ENCODE data around the gene PRKCA.
A peak's percentile ranks its signal among the peaks of the same experiment; 100 is the strongest.
"Not testable (repeated sequence)": the region's sequence is repeated elsewhere in the genome, so short reads cannot be mapped to it uniquely, and the experiment has no call there.

Gene PRKCA

DNA sequence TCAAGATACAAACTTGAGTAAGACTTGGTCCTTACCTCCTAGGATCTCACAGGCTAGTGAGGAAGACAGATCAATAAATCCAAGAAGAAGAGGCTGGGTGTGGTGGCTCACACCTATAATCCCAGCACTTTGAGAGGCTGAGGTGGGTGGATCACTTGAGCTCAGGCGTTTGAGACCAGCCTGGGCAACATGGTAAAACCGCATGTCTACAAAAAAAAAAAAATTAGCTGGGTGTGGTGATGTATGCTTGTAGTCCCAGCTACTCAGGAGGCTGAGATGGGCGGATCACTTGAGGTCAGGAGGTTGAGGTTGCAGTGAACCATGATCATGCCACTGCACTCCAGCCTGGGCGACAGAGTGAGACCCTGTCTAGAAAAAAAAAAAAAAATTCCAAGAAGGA lies 423.0 kb downstream of the PRKCA start:
- not testable (repeated sequence) for ATAC-seq; H3K27me3 Mint-ChIP-seq; DNase-seq; H3K4me3 Mint-ChIP-seq; H3K4me1 Mint-ChIP-seq; H3K36me3 Mint-ChIP-seq (ENCODE audit: low read depth); H3K9me3 Mint-ChIP-seq; H3K27ac Mint-ChIP-seq

DNA sequence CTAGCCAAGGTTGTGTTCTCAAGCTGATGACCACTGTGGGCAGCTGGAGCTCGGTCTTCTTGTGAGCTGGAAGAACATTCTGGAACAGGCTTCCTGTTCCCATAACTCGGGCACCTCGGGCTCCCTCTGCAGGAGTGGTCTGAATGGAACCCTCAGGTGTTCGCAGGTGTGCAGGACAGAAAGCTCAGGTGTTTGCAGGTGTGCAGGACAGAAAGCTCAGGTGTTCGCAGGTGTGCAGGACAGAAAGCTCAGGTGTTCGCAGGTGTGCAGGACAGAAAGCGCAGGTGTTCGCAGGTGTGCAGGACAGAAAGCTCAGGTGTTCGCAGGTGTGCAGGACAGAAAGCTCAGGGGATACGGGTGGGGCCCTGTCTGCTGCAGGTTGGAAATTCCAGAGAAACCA lies 423.5 kb downstream of the PRKCA start:
- H3K36me3 Mint-ChIP-seq (ENCODE audit: low read depth): peaks cover 3% of the 10 kb centered on the region
- peak overlapping the region; percentile 31 for H3K27ac Mint-ChIP-seq
- H3K4me3 Mint-ChIP-seq: no peak overlapping the region
- ATAC-seq (no peak), DNase-seq (no peak)
- peaks cover 6% of the 10 kb centered on the region for H3K4me1 Mint-ChIP-seq
- H3K27me3 Mint-ChIP-seq: no peaks in the 10 kb centered on the region
- no peaks in the 10 kb centered on the region for H3K9me3 Mint-ChIP-seq

DNA sequence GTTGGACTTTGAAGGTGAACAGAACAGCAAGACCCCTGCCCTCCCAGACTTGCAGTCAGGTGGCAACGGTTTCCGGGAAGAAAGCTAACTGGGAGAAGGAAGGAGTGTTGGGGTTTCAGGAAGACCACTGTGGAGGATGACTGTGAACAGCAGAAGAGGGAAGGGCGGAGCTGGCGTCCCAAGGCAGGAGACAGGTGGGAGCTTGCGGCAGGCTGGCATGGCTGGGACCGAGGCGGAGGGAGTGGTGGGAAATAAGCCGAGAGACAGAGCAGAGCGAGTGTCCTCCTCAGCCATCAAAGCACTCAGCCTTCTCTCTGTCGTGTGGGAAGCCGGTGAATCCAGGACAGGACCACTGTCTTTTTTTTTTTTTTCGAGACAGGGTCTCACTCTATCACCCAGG lies 424.0 kb downstream of the PRKCA start:
- no peaks in the 10 kb centered on the region for H3K9me3 Mint-ChIP-seq
- H3K27ac Mint-ChIP-seq: peak overlapping the region; percentile 31
- peaks cover 3% of the 10 kb centered on the region for H3K36me3 Mint-ChIP-seq (ENCODE audit: low read depth)
- ATAC-seq (no peak), DNase-seq (no peak)
- H3K27me3 Mint-ChIP-seq: no peaks in the 10 kb centered on the region
- H3K4me1 Mint-ChIP-seq: peaks cover 6% of the 10 kb centered on the region
- no peak overlapping the region for H3K4me3 Mint-ChIP-seq

DNA sequence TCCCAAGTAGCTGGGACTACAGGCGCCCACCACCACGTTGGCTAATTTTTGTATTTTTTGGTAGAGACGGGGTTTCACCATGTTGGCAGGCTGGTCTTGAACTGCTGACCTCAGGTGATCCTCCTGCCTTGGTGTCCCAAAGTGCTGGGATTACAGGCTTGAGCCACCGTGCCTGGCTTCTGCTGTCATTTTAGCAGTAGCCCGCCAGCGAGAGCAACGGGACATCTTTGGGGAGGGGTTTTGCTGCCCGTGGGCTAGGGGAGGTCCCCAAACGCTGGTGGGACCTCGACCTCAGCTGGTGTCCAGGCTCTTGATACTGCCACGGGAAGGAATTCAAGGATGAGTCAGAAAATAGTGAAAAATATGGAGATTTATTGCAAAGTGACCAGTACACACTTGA lies 424.4 kb downstream of the PRKCA start:
- peaks cover 6% of the 10 kb centered on the region for H3K4me1 Mint-ChIP-seq
- ATAC-seq: no peak
- H3K27me3 Mint-ChIP-seq: no peaks in the 10 kb centered on the region
- no peak for DNase-seq
- no peak overlapping the region for H3K4me3 Mint-ChIP-seq
- H3K9me3 Mint-ChIP-seq: no peaks in the 10 kb centered on the region
- H3K36me3 Mint-ChIP-seq (ENCODE audit: low read depth): peaks cover 3% of the 10 kb centered on the region
- peak overlapping the region; percentile 64 for H3K27ac Mint-ChIP-seq

DNA sequence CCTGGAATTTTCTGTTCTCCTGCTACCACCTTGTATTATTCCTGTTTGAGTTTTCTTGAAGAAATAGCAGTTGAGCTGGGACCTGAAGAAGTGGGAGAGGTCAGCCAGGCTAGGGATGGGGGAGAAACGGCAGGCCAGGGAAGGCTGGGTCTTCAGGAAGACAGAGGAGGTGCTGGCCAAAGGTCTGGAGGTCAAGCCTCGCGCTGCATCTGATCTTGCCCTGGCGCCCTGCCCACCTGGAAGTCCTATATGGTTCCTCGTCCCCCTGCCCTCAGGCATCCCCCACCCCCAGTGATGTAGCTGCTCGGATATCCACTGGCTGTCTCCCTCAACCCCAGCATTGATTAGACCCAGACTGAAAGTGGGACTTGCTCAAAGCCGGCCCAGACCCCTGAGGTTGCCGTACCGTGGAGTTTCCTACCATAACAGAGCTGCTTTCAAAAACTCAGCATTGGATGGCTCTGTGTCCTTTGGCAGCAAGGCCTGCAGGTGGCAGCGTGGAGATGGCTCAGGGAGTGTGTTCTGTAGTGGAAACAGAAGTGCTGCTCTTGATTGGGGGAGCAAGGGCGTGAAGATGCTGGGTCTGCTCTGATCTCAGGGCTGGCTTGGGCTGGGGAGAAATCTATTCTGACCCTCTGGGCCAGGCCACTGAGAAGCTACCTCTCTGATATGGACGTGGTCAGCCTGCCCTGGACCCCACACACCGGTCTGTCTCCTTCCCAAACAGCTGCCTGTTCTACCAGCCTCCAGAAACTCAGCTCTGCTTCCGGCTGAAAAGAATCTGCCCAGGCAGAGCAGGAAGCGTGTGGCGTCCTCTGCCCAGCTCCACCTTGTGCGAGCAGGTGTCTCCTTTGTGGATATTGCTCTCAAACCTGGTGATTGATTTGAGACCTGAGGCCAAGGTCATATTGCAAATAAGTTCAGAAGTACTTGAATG lies 425.5 kb downstream of the PRKCA start:
- Mint-ChIP-seq H3K36me3 (ENCODE audit: low read depth) (peaks cover 6% of the 10 kb centered on the region), H3K27me3 (no peaks in the 10 kb centered on the region), H3K9me3 (no peaks in the 10 kb centered on the region), H3K27ac (peak overlapping the region; percentile 64), H3K4me1 (peaks cover 10% of the 10 kb centered on the region), H3K4me3 (no peak overlapping the region)
- ATAC-seq (no peak), DNase-seq (peak; percentile 42)

DNA sequence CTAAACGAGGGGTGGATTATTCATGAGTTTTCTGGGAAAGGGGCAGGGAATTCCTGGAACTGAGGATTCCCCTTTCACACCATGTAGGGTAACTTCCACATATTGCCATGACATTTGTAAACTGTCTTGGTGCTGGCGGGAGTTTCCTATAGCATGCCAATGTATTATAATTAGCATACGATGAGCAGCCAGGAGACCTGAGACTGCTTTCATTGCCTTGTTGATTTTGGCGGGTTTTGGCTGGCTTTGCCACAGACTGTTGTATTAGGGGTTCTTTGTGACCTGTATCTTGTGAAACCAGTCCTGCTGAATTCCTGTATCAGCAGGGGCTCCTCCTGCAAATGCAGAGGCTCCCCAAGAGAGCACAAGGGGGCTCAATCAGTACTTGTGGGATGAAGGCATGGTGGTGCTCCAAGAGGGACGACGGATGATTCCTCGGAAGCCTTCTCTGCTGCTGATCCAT lies 428.1 kb downstream of the PRKCA start:
- Mint-ChIP-seq H3K36me3 (ENCODE audit: low read depth) (peaks cover 24% of the 10 kb centered on the region), H3K27ac (no peak overlapping the region), H3K9me3 (no peaks in the 10 kb centered on the region), H3K4me1 (peaks cover 10% of the 10 kb centered on the region), H3K4me3 (no peak overlapping the region), H3K27me3 (no peaks in the 10 kb centered on the region)
- ATAC-seq (no peak), DNase-seq (no peak)

DNA sequence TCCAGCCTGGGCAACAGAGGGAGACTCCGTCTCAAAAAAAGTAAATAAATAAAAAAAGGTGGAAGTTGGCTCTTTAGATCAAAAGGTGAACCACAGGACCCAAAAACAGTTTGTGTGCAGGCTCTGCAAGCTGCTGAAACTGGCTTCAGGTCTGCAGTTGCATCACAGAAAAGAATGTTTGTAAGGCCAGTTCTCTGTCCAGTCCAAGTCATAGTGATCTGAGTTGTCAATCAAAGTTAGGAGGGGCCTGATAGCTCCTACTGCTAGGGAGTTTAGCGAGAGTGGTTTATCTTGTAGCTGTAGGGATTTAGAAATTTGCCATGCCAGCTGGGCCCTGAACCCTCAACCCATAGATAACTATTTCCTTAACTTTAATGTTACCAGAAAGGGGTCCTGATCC lies 431.3 kb downstream of the PRKCA start:
- no peak for ATAC-seq
- H3K4me1 Mint-ChIP-seq: peaks cover 8% of the 10 kb centered on the region
- no peak overlapping the region for H3K4me3 Mint-ChIP-seq
- H3K36me3 Mint-ChIP-seq (ENCODE audit: low read depth): peaks cover 33% of the 10 kb centered on the region
- no peaks in the 10 kb centered on the region for H3K9me3 Mint-ChIP-seq
- DNase-seq: no peak
- no peak overlapping the region for H3K27ac Mint-ChIP-seq
- no peaks in the 10 kb centered on the region for H3K27me3 Mint-ChIP-seq

DNA sequence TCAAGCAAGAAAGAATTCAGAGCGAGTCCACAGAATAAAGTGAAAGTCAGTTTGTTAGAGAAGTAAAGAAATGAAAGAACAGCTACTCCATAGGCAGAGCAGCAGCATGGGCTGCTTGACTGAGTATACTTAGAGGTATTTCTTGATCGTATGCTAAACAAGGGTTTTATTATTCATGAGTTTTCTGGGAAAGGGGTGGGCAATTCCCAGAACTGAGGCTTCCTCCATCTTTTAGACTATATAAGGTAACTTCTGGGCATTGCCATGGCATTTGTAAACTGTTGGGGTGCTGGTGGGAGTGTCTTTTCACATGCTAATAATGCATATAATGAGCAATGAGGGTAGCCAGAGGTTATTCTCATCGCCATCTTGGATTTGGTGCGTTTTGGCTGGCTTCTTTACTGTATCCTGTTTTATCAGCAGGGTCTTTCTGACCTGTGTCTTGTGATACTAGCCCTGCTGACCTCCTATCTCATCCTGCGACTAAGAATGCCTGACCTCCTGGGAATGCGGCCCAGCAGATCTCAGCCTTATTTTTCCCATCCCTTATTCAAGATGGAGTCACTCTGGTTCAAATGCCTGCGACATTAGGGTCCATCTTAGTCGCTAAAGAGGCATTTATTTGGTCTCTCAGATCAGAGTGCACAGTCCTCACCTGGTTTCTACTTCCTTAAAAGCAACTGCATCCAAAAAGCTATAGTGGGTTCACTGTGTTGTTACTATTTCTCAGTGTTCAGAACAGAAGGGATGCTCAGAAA lies 432.0 kb downstream of the PRKCA start:
- H3K27me3 Mint-ChIP-seq: no peaks in the 10 kb centered on the region
- ATAC-seq: no peak
- DNase-seq: no peak
- peaks cover 8% of the 10 kb centered on the region for H3K4me1 Mint-ChIP-seq
- peaks cover 33% of the 10 kb centered on the region for H3K36me3 Mint-ChIP-seq (ENCODE audit: low read depth)
- H3K27ac Mint-ChIP-seq: no peak overlapping the region
- no peak overlapping the region for H3K4me3 Mint-ChIP-seq
- no peaks in the 10 kb centered on the region for H3K9me3 Mint-ChIP-seq

DNA sequence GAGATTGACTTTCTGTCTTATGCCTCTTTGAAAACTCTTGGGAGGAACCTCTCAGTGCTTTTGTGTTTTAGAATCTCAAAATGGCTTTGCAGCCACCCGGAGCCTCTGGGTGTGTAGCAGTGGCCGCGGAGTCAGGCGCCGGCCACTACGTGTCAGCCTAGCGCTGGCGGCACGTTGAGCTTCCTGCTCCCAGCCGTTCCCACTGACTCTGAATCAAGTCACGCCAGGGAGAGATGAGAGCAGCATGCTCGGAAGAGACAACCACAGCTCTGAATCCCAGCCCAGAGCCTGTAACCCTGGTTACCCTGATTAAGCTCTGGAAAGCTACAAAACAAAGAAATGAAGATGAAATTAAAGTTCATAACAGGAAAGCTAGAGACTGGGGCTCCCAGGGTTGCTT lies 435.1 kb downstream of the PRKCA start:
- ATAC-seq (no peak), DNase-seq (no peak)
- Mint-ChIP-seq H3K36me3 (ENCODE audit: low read depth) (peaks cover 38% of the 10 kb centered on the region), H3K4me3 (no peak overlapping the region), H3K4me1 (peaks cover under 1% of the 10 kb centered on the region), H3K9me3 (no peaks in the 10 kb centered on the region), H3K27ac (no peak overlapping the region), H3K27me3 (no peaks in the 10 kb centered on the region)

DNA sequence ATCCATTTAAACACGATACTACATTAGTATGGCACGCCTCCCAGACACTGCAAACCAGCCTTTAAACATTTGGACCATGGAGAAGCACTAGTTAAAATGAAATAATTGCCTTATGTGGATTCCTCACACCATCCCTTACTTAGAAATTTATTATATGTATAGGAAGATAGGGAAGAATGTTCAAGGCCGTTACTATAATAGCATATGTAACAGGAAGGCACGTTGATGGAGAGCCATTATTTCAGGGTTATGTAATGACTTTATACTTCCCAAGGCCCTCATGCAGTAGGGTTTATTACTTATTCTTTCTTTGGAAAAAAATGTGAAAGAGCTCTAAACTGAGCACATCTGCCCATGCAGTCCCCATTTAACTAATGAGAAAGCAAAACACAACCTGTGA lies 435.9 kb downstream of the PRKCA start:
- H3K4me1 Mint-ChIP-seq: peaks cover 2% of the 10 kb centered on the region
- DNase-seq (no peak), ATAC-seq (no peak)
- no peak overlapping the region for H3K27ac Mint-ChIP-seq
- peaks cover 41% of the 10 kb centered on the region for H3K36me3 Mint-ChIP-seq (ENCODE audit: low read depth)
- H3K4me3 Mint-ChIP-seq: no peak overlapping the region
- H3K9me3 Mint-ChIP-seq: no peaks in the 10 kb centered on the region
- H3K27me3 Mint-ChIP-seq: no peaks in the 10 kb centered on the region

DNA sequence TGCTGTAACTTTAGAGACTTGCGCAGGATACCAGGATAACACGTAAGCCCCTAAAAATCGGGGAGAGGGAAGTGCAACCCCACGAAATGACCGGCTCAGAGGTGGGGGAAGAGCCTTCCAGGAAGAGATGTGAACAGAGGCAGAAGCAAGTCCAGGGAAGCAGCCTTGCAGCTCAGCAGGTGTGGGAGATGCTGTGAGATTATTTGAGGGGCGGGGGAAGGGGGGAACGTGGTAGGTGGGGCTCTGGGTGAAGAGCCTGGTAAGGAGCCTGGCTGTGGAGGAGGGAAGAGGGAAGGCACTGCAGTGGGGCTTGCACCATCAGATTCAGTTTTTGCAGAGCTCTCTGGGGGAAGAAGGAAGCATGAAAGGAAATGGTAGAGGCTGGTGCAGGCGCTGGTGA lies 437.1 kb downstream of the PRKCA start:
- Mint-ChIP-seq H3K36me3 (ENCODE audit: low read depth) (peaks cover 40% of the 10 kb centered on the region), H3K4me1 (peaks cover 2% of the 10 kb centered on the region), H3K27ac (peak overlapping the region; percentile 3), H3K27me3 (no peaks in the 10 kb centered on the region), H3K9me3 (no peaks in the 10 kb centered on the region), H3K4me3 (no peak overlapping the region)
- ATAC-seq (no peak), DNase-seq (no peak)

DNA sequence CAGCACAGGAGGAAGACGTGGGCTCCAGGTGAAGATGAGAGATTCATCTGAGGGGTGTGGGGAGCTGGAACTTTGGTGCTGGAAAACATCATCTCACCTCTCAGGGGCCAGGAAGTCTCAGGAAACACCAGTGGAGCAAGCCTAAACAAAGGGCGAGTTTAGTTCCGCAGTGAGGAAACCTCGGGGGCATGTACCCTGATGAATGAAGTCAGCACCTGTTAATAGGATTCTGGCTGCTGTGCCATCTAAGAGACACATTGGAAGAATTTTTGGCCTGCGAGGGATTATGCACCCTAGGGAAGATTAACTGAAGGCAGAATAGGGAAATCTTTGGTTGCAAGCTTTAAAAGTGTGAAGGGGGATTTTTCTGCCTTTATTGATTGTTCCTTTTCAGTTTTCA lies 437.8 kb downstream of the PRKCA start:
- no peaks in the 10 kb centered on the region for H3K9me3 Mint-ChIP-seq
- H3K4me3 Mint-ChIP-seq: no peak overlapping the region
- H3K27me3 Mint-ChIP-seq: no peaks in the 10 kb centered on the region
- H3K4me1 Mint-ChIP-seq: peaks cover 2% of the 10 kb centered on the region
- ATAC-seq: no peak
- DNase-seq: no peak
- no peak overlapping the region for H3K27ac Mint-ChIP-seq
- peaks cover 36% of the 10 kb centered on the region for H3K36me3 Mint-ChIP-seq (ENCODE audit: low read depth)

DNA sequence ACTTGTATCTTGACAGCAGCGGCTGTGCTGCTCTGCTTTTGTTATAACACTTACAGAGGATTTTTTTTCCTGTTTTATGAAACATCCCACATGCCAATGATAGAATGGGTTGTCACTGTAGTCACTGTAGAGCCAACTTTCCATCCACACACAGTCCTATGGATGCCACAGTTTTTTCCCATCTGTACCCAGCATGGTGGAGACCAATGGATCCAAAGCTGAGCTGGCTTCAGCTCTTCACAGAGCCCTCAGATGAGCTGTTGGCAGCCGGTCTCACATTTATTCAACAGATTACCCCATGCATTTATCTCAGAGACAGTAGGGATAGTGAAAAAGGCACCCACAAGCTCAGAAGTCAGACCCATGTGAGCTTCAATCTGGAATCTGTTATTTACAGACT lies 441.1 kb downstream of the PRKCA start:
- no peak for ATAC-seq
- Mint-ChIP-seq H3K36me3 (ENCODE audit: low read depth) (peaks cover 32% of the 10 kb centered on the region), H3K27me3 (no peaks in the 10 kb centered on the region), H3K27ac (no peak overlapping the region), H3K9me3 (no peaks in the 10 kb centered on the region), H3K4me3 (no peak overlapping the region), H3K4me1 (peaks cover 2% of the 10 kb centered on the region)
- no peak for DNase-seq

DNA sequence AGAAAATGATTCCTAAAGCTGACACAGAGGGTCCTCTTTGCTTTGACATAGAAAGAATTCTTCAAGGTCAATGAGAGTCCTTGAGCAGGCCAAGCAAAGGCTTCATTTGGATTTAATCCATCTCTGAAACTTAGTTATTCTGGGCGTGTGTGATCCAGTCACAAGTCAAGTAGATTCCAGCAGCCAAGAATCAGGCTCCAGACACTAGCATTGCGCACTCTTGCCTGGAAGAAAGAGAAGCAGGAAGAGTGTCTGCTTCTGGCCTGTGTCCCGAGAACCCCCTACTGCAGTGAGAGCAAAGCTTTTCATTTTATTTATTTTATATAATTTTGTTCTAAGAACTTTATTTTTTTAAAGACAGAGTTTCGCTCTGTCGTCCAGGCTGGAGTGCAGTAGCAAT lies 444.3 kb downstream of the PRKCA start:
- no peak for DNase-seq
- H3K9me3 Mint-ChIP-seq: no peaks in the 10 kb centered on the region
- peaks cover 2% of the 10 kb centered on the region for H3K4me1 Mint-ChIP-seq
- no peak overlapping the region for H3K4me3 Mint-ChIP-seq
- peaks cover 45% of the 10 kb centered on the region for H3K36me3 Mint-ChIP-seq (ENCODE audit: low read depth)
- H3K27me3 Mint-ChIP-seq: no peaks in the 10 kb centered on the region
- no peak for ATAC-seq
- H3K27ac Mint-ChIP-seq: no peak overlapping the region
